Activated CD4-positive, alpha-beta T cell treated with anti-CD3 and anti-CD28 coated beads for 1 hour (primary cell): ENCODE results near the gene PRDM7.
"Not testable (repeated sequence)": the region's sequence is repeated elsewhere in the genome, so short reads cannot be mapped to it uniquely, and the experiment has no call there.

Experiments used
- DNase-seq: peaks from one replicate; pipeline ENCODE4 v3.0.0-alpha.2; 2020

Gene PRDM7

GRCh38 chr16:90077240-90077756 lies at the start of gene PRDM7:
Gene PRDM7 (minus strand): TSS chr16:90077331. CDS start chr16:90075910, 1,421 bp downstream.
- peak; percentile 92 for DNase-seq

- DNase-seq = not testable (repeated sequence)
These were observed 44.7 kb upstream of the PRDM7 start for GRCh38 chr16:90121846-90122245.

GRCh38 chr16:90107617-90108016 lies 30.5 kb upstream of the PRDM7 start:
- not testable (repeated sequence) for DNase-seq

GRCh38 chr16:90107060-90107459 lies 29.9 kb upstream of the PRDM7 start:
- not testable (repeated sequence) for DNase-seq

- DNase-seq = peak; percentile 39
These were observed 29.1 kb upstream of the PRDM7 start for GRCh38 chr16:90106271-90106670.

- not testable (repeated sequence) for DNase-seq
These were observed 27.6 kb upstream of the PRDM7 start for GRCh38 chr16:90104725-90105124.

GRCh38 chr16:90102086-90102884 lies 25.2 kb upstream of the PRDM7 start:
- DNase-seq = not testable (repeated sequence)

- not testable (repeated sequence) for DNase-seq
These were observed 24.2 kb upstream of the PRDM7 start for GRCh38 chr16:90101332-90101731.

- DNase-seq = not testable (repeated sequence)
These were observed 23.7 kb upstream of the PRDM7 start for GRCh38 chr16:90100790-90101189.

- not testable (repeated sequence) for DNase-seq
These were observed 23.1 kb upstream of the PRDM7 start for GRCh38 chr16:90100229-90100628.

- not testable (repeated sequence) for DNase-seq
These were observed 21.8 kb upstream of the PRDM7 start for GRCh38 chr16:90098936-90099335.

GRCh38 chr16:90097010-90097684 lies 20.0 kb upstream of the PRDM7 start:
- not testable (repeated sequence) for DNase-seq

GRCh38 chr16:90094791-90095190 lies 17.7 kb upstream of the PRDM7 start:
- not testable (repeated sequence) for DNase-seq

- not testable (repeated sequence) for DNase-seq
These were observed 17.2 kb upstream of the PRDM7 start for GRCh38 chr16:90094296-90094695.

- not testable (repeated sequence) for DNase-seq
These were observed 16.7 kb upstream of the PRDM7 start for GRCh38 chr16:90093799-90094198.

GRCh38 chr16:90092781-90093180 lies 15.7 kb upstream of the PRDM7 start:
- DNase-seq = not testable (repeated sequence)

GRCh38 chr16:90084215-90084950 lies 7.3 kb upstream of the PRDM7 start:
- DNase-seq = no peak

GRCh38 chr16:90083139-90083538 lies 6.0 kb upstream of the PRDM7 start:
- DNase-seq = no peak

GRCh38 chr16:90081606-90081970 lies 4.5 kb upstream of the PRDM7 start:
- DNase-seq = no peak

- DNase-seq = no peak
These were observed 1.4 kb upstream of the PRDM7 start for GRCh38 chr16:90078579-90078895.

GRCh38 chr16:90077757-90078578 lies 837 bp upstream of the PRDM7 start:
- no peak for DNase-seq

- DNase-seq = no peak
These were observed 4.6 kb downstream of the PRDM7 start for GRCh38 chr16:90072442-90073105.
